Stimulated activated CD4-positive, alpha-beta T cell treated with anti-CD3 and anti-CD28 coated beads, Interleukin-15, amount 100 ng/mL, for 24 hours (primary cell): ENCODE data around the gene EMC7.

Experiments
- DNase-seq: peaks from one replicate; pipeline ENCODE4 v3.0.0-alpha.2; 2020

EMC7 gene

DNA sequence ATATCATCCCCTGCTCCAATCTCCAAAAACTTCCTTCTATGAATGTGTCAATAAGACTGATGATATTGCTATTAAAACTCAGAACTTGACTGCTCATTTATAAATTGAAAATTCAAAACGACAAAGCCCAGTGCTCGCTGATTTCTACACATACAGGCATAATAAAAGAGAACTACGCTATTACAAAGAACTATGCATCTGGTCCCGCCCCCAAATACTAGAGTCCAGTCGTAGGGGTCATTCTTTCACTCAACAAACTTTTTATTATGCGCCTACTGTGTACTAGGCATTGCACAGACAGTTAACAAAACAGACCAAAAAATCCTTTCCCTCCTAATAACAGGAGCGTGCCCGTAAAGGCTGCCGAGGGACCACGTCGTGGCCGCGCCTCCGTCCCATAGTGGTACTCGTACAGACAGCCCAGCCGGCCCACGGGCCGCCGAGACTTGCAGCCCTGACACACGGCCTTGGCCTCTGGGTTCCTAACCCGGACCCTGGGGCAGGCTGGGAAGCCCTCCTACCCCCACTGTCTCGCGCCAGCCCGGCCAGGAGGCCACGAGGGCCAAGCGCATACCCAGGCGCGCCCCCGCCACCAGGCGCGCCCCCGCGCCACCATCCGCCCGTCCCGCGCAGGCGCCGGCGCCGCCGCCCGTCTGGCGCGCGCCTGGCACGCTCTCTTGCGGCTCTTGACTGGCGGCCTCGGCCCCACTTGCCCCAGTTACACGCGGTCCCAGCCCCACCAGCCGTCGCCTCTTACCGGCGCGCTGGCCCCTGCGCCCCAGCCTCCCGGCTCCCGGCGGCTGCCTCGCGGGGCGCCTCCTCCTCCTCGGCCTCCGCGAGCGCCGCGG, 63.4 kb downstream of the EMC7 start:
- peak; percentile 79 for DNase-seq
